Spleen (tissue), 11 donors: ENCODE results near the gene IFI44. TPM values are rescaled to one million over a fixed set of nuclear protein-coding genes. Genes with fewer than 3 reads are reported as not detected.
A peak's percentile ranks its signal among the peaks of the same experiment; 100 is the strongest.

Experiments
- DNase-seq: peaks from one replicate; pipeline ENCODE4 v3.0.0-alpha.2; 2020
- H3K27ac ChIP-seq, 8 donors: fragments of 200-600 bp; sonication (generic) in 7 of 8; 1 replicate in 4 of 8; 2 replicates in 4 of 8; pipeline versions ENCODE4 v1.5.0 to v1.8.0; 2016 to 2021; ENCODE audit warnings: inconsistent platforms in 4 of 8, mild to moderate bottlenecking in 4 of 8, moderate library complexity in 1 of 8
- H3K27me3 ChIP-seq, 7 donors: fragments of 200-600 bp; sonication (generic) in 6 of 7; replicated peaks in 1 of 7; 1 replicate in 4 of 7; 2 replicates in 3 of 7; pipeline versions ENCODE4 v1.5.0 to v1.8.0; 2016 to 2021; ENCODE audit warnings: inconsistent platforms in 3 of 7, mild to moderate bottlenecking in 1 of 7
- H3K36me3 ChIP-seq, 6 donors: fragments of 200-600 bp; sonication (generic) in 5 of 6; 1 replicate in 4 of 6; 2 replicates in 2 of 6; pipeline versions ENCODE4 v1.5.0 to v1.8.0; 2016 to 2021; ENCODE audit warnings: inconsistent platforms in 2 of 6
- H3K4me1 ChIP-seq, 6 donors: fragments of 200-600 bp; sonication (generic) in 5 of 6; 1 replicate in 3 of 6; 2 replicates in 3 of 6; pipeline versions ENCODE4 v1.5.0 to v1.8.0; 2016 to 2021; ENCODE audit warnings: inconsistent platforms in 3 of 6
- H3K4me3 ChIP-seq, 8 donors: fragments of 200-600 bp; sonication (generic) in 7 of 8; 1 replicate in 4 of 8; 2 replicates in 4 of 8; pipeline versions ENCODE4 v1.5.0 to v1.8.0; 2016 to 2021; ENCODE audit warnings: inconsistent platforms in 4 of 8, mild to moderate bottlenecking in 4 of 8, moderate library complexity in 2 of 8
- H3K9me3 ChIP-seq, 8 donors: fragments of 200-600 bp; sonication (generic) in 7 of 8; 1 replicate in 4 of 8; 2 replicates in 4 of 8; pipeline versions ENCODE4 v1.5.0 to v1.8.0; 2016 to 2021; ENCODE audit warnings: inconsistent platforms in 4 of 8
- POLR2A ChIP-seq, 3 donors: fragments of 450-650 bp; IDR thresholded peaks; one replicate each; pipeline ENCODE4 v1.5.1; 2017; ENCODE audit warnings: antibody characterized with exemption in 3 of 3, mild to moderate bottlenecking in 1 of 3
- POLR2AphosphoS5 ChIP-seq, 3 donors: sonication (generic); formaldehyde crosslinking; IDR thresholded peaks; one replicate each; pipeline ENCODE4 v1.5.1; 2017; ENCODE audit warnings: antibody characterized with exemption in 3 of 3
- WGBS, 5 donors: extraction: QIAGEN DNeasy Blood & Tissue Kit in 3 of 5; methylation state at CpG; one replicate each; pipeline versions ENCODE4 v1.1.5 to v1.1.7; 2013 to 2018; 5-methylcytosine and 5-hydroxymethylcytosine counted together
- intact Hi-C: fragments of 100-400 bp; cut with DNase I; formaldehyde crosslinking; loops from one replicate; pipeline ENCODE4 v1.15.0; 2023; ENCODE audit warnings: low total_unique reads
- polyA plus RNA-seq, 3 donors: library from polyadenylated mRNA; stranded (reverse); fragments of 200-250 nt; gene quantifications; one replicate each; pipeline ENCODE4 v1.2.1, GENCODE V29; 2013
- total RNA-seq, 7 donors: library from RNA; depleted of rRNA in 3 of 7; stranded (reverse); fragments of >200 nt in 3 of 7; fragmentation: NEBNext Ultra II Directional in 4 of 7; extraction: Animal tissue kit (Norgen Biotek cat#: 25700) in 4 of 7; gene quantifications; one replicate each; pipeline versions ENCODE4 v1.1.0 to v1.2.1, GENCODE V29; 2016 to 2021
- TF ChIP-seq, protein P1 (sequence below), 11 experiments: fragments of 200-600 bp in 7 of 11; fragments of 450-650 bp in 4 of 11; sonication (generic) in 4 of 11; IDR thresholded peaks in 8 of 11; conservative IDR thresholded peaks in 3 of 11; 1 replicate in 7 of 11; 2 replicates in 4 of 11; pipeline versions ENCODE4 v1.4.0 to v1.8.0; 2016 to 2021; ENCODE audit warnings: antibody characterized with exemption in 11 of 11, inconsistent platforms in 4 of 11, mild to moderate bottlenecking in 1 of 11
- donor health status: healthy with polysubstance abuse.
- donor health status: DM: no; HTN: no; CAD: no; lungs with moderate emphysema.
- donor health status: DM: no; HTN: no; CAD: no.
- donor health status: Bipolar disorder and iron deficiency.
- donor health status: healthy.
- donor health status: DM: no; HTN: no; CAD: no.
- donor health status: DM: yes; HTN: yes; CAD: no.

The IFI44 gene
- total and polyA plus RNA-seq, 10 donors: 32.3 to 107 (median 79.4) TPM

DNA sequence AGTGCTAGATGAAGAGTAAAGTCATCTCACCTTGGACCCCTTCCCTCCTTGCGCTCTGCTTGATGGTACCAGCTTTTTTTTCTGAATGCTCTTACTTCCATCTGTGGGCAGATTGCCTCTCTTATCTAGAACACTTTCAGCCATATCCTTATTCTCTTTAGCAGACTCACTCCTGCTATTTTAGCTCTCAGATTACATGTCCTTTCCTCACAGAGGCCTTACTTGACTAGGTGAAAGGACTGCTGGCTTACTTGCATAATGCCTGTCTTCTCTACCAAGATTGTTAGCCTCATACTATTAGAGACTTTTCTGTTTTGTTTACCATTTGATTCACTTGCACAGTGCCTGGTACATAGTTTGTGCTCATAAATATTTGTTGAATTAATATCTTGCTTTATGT is 9.3 kb downstream of the IFI44 start:
- Histone ChIP-seq H3K9me3 (no peaks in the 10 kb centered on the region), H3K4me3 (no peak overlapping the region), H3K4me1 (peaks cover 0 to 24% (median 7%) of the 10 kb centered on the region in 6 donors), H3K27me3 (no peaks in the 10 kb centered on the region), H3K36me3 (peaks cover 0 to 99% (median 48%) of the 10 kb centered on the region in 6 donors), H3K27ac (peak overlapping the region in 1 of 8 donors; percentile 2)
- intact Hi-C loops: no loop called here
- 96 to 100% (median 97%) methylated on average over 1 of the region's 1 CpG for WGBS, 5 donors
- TF ChIP-seq POLR2A (IDR thresholded peaks at IDR 0.05) (no peak), POLR2AphosphoS5 (IDR thresholded peaks at IDR 0.05) (no peak)
- TF ChIP-seq, protein P1, sequence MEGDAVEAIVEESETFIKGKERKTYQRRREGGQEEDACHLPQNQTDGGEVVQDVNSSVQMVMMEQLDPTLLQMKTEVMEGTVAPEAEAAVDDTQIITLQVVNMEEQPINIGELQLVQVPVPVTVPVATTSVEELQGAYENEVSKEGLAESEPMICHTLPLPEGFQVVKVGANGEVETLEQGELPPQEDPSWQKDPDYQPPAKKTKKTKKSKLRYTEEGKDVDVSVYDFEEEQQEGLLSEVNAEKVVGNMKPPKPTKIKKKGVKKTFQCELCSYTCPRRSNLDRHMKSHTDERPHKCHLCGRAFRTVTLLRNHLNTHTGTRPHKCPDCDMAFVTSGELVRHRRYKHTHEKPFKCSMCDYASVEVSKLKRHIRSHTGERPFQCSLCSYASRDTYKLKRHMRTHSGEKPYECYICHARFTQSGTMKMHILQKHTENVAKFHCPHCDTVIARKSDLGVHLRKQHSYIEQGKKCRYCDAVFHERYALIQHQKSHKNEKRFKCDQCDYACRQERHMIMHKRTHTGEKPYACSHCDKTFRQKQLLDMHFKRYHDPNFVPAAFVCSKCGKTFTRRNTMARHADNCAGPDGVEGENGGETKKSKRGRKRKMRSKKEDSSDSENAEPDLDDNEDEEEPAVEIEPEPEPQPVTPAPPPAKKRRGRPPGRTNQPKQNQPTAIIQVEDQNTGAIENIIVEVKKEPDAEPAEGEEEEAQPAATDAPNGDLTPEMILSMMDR (IDR thresholded peaks at IDR 0.05 in 8 of 11, conservative IDR thresholded peaks at IDR 0.05 in 3 of 11): no peak
- no peak for DNase-seq

DNA sequence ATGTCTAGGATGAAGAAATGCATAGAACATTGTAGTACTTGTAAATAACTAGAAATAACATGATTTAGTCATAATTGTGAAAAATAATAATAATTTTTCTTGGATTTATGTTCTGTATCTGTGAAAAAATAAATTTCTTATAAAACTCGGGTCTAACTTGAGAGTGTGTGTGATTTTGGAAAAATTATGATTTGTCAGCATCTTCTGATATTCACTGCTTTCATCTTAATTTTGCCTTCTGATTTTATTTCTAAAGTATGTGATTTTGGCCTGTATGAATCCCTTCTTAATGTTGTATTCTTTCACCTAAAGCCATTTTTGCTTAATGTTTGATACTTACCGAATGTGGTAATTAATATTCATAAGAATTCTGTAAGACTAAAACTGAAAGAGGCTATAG is 14.3 kb downstream of the IFI44 start:
- H3K27me3 ChIP-seq: no peaks in the 10 kb centered on the region
- DNase-seq: no peak
- no peaks in the 10 kb centered on the region for H3K9me3 ChIP-seq
- intact Hi-C loops: no loop called here
- 83 to 94% (median 90%) methylated on average over 2 of the region's 2 CpGs for WGBS, 5 donors
- no peak overlapping the region for H3K4me3 ChIP-seq
- H3K4me1 ChIP-seq: no peaks in the 10 kb centered on the region
- no peak overlapping the region for H3K27ac ChIP-seq
- peaks cover 0 to 57% (median 32%) of the 10 kb centered on the region in 6 donors for H3K36me3 ChIP-seq
- TF ChIP-seq POLR2AphosphoS5 (IDR thresholded peaks at IDR 0.05): no peak
- TF ChIP-seq, protein P1 (IDR thresholded peaks at IDR 0.05 in 8 of 11, conservative IDR thresholded peaks at IDR 0.05 in 3 of 11): no peak
- TF ChIP-seq POLR2A (IDR thresholded peaks at IDR 0.05): no peak

DNA sequence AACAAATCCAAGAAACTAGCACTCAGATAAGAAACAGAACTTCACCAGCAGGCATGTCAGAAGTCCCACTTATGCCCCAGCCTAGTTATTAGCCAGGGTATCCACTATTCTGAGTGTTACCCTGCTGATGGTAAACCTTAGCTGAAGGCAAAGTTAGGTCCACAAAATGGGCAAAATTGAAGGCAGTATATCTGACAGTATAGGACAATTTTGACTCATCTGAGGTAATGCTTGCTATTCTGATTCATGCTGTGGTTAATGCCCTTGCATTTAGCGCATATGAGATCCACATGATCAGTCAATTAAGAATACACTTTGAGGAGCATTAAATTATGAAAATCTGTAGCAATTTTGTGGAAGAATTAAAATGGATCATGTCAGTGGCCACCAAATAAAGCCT is 15.1 kb downstream of the IFI44 start:
- intact Hi-C loops: no loop called here
- H3K9me3 ChIP-seq: no peaks in the 10 kb centered on the region
- no peaks in the 10 kb centered on the region for H3K4me1 ChIP-seq
- peaks cover 0 to 49% (median 24%) of the 10 kb centered on the region in 6 donors for H3K36me3 ChIP-seq
- no peaks in the 10 kb centered on the region for H3K27me3 ChIP-seq
- no peak for DNase-seq
- no peak overlapping the region for H3K4me3 ChIP-seq
- 76 to 92% (median 91%) methylated on average over 1 of the region's 1 CpG for WGBS, 5 donors
- H3K27ac ChIP-seq: no peak overlapping the region
- TF ChIP-seq POLR2A (IDR thresholded peaks at IDR 0.05) (no peak), POLR2AphosphoS5 (IDR thresholded peaks at IDR 0.05) (no peak)
- TF ChIP-seq, protein P1 (IDR thresholded peaks at IDR 0.05 in 8 of 11, conservative IDR thresholded peaks at IDR 0.05 in 3 of 11): no peak

DNA sequence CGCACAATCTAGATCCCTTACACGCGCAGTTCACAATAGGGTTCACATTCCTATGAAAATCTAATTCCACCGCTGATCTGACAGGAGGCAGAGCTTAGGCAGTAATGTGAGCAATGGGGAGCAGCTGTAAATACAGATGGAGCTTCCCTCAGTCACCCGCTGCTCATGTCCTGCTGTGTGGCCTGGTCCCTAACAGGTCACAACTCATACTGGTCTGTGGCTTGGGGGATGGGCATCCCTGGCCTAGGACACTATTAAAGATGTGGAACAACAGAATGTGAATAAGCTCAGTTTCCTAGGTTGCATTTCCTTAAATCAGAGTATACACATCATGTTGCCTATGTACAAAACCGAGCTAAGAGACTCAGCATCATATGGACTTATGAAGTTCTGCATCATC is 16.2 kb downstream of the IFI44 start:
- intact Hi-C loops: no loop called here
- TF ChIP-seq POLR2A (IDR thresholded peaks at IDR 0.05): no peak
- TF ChIP-seq, protein P1 (IDR thresholded peaks at IDR 0.05 in 8 of 11, conservative IDR thresholded peaks at IDR 0.05 in 3 of 11): no peak
- TF ChIP-seq POLR2AphosphoS5 (IDR thresholded peaks at IDR 0.05): no peak
- Histone ChIP-seq H3K4me1 (no peaks in the 10 kb centered on the region), H3K36me3 (peaks cover 0 to 38% (median 19%) of the 10 kb centered on the region in 6 donors), H3K27ac (no peak overlapping the region), H3K27me3 (no peaks in the 10 kb centered on the region), H3K9me3 (no peaks in the 10 kb centered on the region), H3K4me3 (no peak overlapping the region)
- WGBS, 5 donors: 91 to 97% (median 95%) methylated on average over 6 of the region's 6 CpGs
- no peak for DNase-seq
